Loucy (cell line): ENCODE data around the gene PDK2.

Experiments used
- H2AFZ ChIP-seq: fragments of 200-600 bp; sonication (generic); 2 replicates; pipeline ENCODE4 v1.6.0; 2016; ENCODE audit warnings: antibody characterized with exemption, mild to moderate bottlenecking, low read length, moderate library complexity
- H3F3A ChIP-seq: fragments of 200-600 bp; 2 replicates; pipeline ENCODE4 v1.6.0; 2016; ENCODE audit warnings: antibody characterized with exemption, low read depth, mild to moderate bottlenecking
- H3K27me3 ChIP-seq: fragments of 200-600 bp; sonication (generic); 2 replicates; pipeline ENCODE4 v1.6.1; 2014; ENCODE audit warnings: low read length, mild to moderate bottlenecking; ENCODE audit not compliant: insufficient read depth, poor library complexity, severe bottlenecking
- H3K36me3 ChIP-seq: fragments of 200-600 bp; sonication (generic); 2 replicates; pipeline ENCODE4 v1.6.1; 2016; ENCODE audit warnings: low read length; ENCODE audit not compliant: insufficient read depth
- H3K4me1 ChIP-seq: fragments of 200-600 bp; sonication (generic); 2 replicates; pipeline ENCODE4 v1.5.1; 2014; ENCODE audit warnings: low read length, mild to moderate bottlenecking; ENCODE audit not compliant: insufficient read depth, poor library complexity, severe bottlenecking
- H3K4me2 ChIP-seq: fragments of 200-600 bp; sonication (generic); 2 replicates; pipeline ENCODE4 v1.6.0; 2014; ENCODE audit warnings: antibody characterized with exemption, low read length, low read depth, mild to moderate bottlenecking; ENCODE audit not compliant: poor library complexity, severe bottlenecking
- H3K4me3 ChIP-seq: fragments of 200-600 bp; sonication (generic); 2 replicates; pipeline ENCODE4 v1.5.1; 2014; ENCODE audit warnings: low read length, mild to moderate bottlenecking, mixed read lengths; ENCODE audit not compliant: poor library complexity, severe bottlenecking
- H3K79me2 ChIP-seq: fragments of 200-600 bp; sonication (generic); 2 replicates; pipeline ENCODE4 v1.6.1; 2014; ENCODE audit warnings: low read length; ENCODE audit not compliant: insufficient read depth
- H3K9ac ChIP-seq: fragments of 200-600 bp; sonication (generic); 2 replicates; pipeline ENCODE4 v1.6.0; 2014; ENCODE audit warnings: mild to moderate bottlenecking, low read depth, low read length, moderate library complexity; ENCODE audit not compliant: poor library complexity, severe bottlenecking
- H3K9me2 ChIP-seq: fragments of 200-600 bp; sonication (generic); replicated peaks from 2 replicates; pipeline ENCODE4 v1.6.1; 2016; ENCODE audit warnings: low read depth, low read length, mixed read lengths
- H3K9me3 ChIP-seq: fragments of 200-600 bp; sonication (generic); 2 replicates; pipeline ENCODE4 v1.6.1; 2014; ENCODE audit warnings: mild to moderate bottlenecking, antibody characterized with exemption, low read length, low read depth; ENCODE audit not compliant: insufficient read depth
- H4K20me1 ChIP-seq: fragments of 200-600 bp; sonication (generic); 2 replicates; pipeline ENCODE4 v1.6.0; 2014; ENCODE audit warnings: antibody characterized with exemption, low read length, mild to moderate bottlenecking; ENCODE audit not compliant: insufficient read depth, poor library complexity, severe bottlenecking
- EZH2phosphoT487 ChIP-seq: fragments of 200-600 bp; IDR thresholded peaks from 2 replicates; pipeline ENCODE4 v1.6.1; 2018; ENCODE audit warnings: antibody characterized with exemption, mild to moderate bottlenecking, moderate library complexity, borderline replicate concordance
- TF ChIP-seq, protein P1 (sequence below): fragments of 200-600 bp; sonication (generic); conservative IDR thresholded peaks from 2 replicates; pipeline ENCODE4 v1.5.1; 2014; ENCODE audit warnings: mild to moderate bottlenecking, antibody characterized with exemption, low read length

Gene PDK2

DNA sequence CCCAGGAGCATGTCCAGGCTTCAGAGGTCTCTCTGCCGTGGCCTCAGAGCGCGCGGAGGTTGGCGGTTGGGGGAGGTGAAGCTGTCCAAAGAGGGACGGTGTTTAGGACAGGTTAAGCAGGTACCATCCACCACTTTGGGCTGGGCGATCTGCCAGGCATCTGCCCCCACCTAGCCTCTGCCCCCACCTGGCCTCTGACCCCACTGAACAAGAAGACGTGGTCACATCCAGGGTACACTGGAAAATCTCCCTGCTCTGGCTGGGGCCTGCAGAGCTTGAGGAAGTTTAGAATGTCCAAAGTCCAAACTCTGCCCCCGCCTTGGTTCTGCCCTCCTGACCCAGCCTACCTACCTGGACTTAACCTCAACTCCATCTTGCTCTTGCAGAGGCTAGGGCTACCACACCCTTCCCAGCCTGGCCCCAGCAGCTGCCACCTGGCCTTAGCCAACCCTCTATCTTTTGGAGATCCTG, 37.6 kb upstream of the PDK2 start:
- Histone ChIP-seq H3K27me3 (no peaks in the 10 kb centered on the region), H3K9ac (peak overlapping the region; percentile 67), H3K36me3 (no peaks in the 10 kb centered on the region), H3K9me3 (no peaks in the 10 kb centered on the region), H3F3A (no peaks in the 10 kb centered on the region), H4K20me1 (peaks cover 5% of the 10 kb centered on the region), H2AFZ (no peak overlapping the region), H3K4me3 (peak overlapping the region; percentile 85), H3K4me2 (peak overlapping the region; percentile 90), H3K4me1 (peaks cover 49% of the 10 kb centered on the region), H3K9me2 (no peaks in the 10 kb centered on the region), H3K79me2 (peaks cover 13% of the 10 kb centered on the region; the same call in 1 of the 2 replicates)
- TF ChIP-seq, protein P1, sequence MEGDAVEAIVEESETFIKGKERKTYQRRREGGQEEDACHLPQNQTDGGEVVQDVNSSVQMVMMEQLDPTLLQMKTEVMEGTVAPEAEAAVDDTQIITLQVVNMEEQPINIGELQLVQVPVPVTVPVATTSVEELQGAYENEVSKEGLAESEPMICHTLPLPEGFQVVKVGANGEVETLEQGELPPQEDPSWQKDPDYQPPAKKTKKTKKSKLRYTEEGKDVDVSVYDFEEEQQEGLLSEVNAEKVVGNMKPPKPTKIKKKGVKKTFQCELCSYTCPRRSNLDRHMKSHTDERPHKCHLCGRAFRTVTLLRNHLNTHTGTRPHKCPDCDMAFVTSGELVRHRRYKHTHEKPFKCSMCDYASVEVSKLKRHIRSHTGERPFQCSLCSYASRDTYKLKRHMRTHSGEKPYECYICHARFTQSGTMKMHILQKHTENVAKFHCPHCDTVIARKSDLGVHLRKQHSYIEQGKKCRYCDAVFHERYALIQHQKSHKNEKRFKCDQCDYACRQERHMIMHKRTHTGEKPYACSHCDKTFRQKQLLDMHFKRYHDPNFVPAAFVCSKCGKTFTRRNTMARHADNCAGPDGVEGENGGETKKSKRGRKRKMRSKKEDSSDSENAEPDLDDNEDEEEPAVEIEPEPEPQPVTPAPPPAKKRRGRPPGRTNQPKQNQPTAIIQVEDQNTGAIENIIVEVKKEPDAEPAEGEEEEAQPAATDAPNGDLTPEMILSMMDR: no peak
- no peak for TF ChIP-seq EZH2phosphoT487

DNA sequence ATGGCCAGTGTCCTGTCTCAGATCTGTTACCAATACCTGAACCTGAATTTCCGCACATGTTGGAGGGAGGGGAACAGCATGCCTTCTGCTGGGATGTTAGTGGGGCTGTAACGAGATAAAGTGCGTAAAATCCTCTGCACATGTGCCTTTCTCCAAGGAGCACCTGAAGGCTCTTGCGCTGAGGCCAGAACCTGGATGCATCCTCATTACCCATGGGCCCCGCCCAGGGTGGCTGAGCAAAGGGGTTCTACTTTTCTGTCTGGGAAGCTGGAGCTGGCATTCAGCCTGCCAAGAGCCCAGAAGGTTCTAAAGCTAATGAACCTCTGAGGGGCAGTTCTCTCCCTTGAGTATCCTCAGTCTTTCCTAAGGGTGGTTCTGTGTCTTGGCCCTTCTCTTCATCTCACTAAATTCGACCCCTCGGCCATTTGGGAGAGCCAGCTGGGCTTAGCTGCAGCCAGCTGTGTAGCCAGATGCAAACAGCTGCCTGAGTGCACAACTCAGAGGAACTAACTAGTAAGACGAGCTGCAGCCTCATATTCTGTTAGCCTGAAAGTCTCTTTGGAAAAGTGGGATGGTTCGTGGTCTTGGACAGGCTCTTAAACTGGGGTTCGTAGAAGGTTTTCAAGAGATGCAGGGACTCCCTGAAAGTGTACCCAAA, 36.7 kb upstream of the PDK2 start:
- TF ChIP-seq, protein P1: no peak
- TF ChIP-seq EZH2phosphoT487: no peak
- H3K79me2 ChIP-seq: peaks cover 13% of the 10 kb centered on the region; the same call in 1 of the 2 replicates
- H3K27me3 ChIP-seq: no peaks in the 10 kb centered on the region
- peak overlapping the region; percentile 90 for H3K4me2 ChIP-seq
- no peaks in the 10 kb centered on the region for H3F3A ChIP-seq
- no peak overlapping the region for H3K4me3 ChIP-seq
- H3K9me3 ChIP-seq: no peaks in the 10 kb centered on the region
- H3K9ac ChIP-seq: no peak overlapping the region
- H3K36me3 ChIP-seq: no peaks in the 10 kb centered on the region
- no peaks in the 10 kb centered on the region for H3K9me2 ChIP-seq
- peaks cover 5% of the 10 kb centered on the region for H4K20me1 ChIP-seq
- peaks cover 43% of the 10 kb centered on the region for H3K4me1 ChIP-seq
- H2AFZ ChIP-seq: no peak overlapping the region

DNA sequence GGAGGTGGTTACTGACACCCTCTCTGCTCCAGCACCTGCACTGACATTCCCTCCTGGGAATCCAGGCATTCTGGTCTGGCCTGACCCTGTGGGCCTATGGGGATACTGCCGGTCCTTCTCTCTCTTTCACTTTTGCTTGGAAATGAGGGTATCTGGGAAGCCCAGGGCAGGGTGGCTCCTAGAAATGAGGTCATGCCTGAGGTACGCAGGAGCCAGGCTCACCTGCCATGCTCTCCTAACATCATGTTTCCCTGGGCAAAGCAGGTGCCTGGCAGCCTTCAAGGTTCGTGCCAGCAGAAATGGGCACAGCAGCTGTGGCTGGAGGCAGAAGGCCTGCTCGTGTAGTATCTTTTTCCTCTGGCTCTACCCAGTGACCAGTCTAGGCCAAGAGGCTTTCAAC, 35.9 kb upstream of the PDK2 start:
- Histone ChIP-seq H3K9ac (no peak overlapping the region), H3K4me2 (peak overlapping the region; percentile 0), H3K9me3 (no peaks in the 10 kb centered on the region), H3K27me3 (no peaks in the 10 kb centered on the region), H3K36me3 (no peaks in the 10 kb centered on the region), H3K4me3 (no peak overlapping the region), H3F3A (no peaks in the 10 kb centered on the region), H3K4me1 (peaks cover 40% of the 10 kb centered on the region), H3K9me2 (no peaks in the 10 kb centered on the region), H3K79me2 (peaks cover 13% of the 10 kb centered on the region; the same call in 1 of the 2 replicates), H4K20me1 (peaks cover 5% of the 10 kb centered on the region), H2AFZ (no peak overlapping the region)
- TF ChIP-seq EZH2phosphoT487: no peak
- TF ChIP-seq, protein P1: no peak
